Spinal cord (tissue), 10 donors: ENCODE results near the gene PRSS12. TPM values are rescaled to one million over a fixed set of nuclear protein-coding genes. Genes with fewer than 3 reads are reported as not detected.

ENCODE experiments used
- DNase-seq, 6 donors: peaks; one replicate each; pipeline versions ENCODE4 v3.0.0 to v3.0.0-alpha.2; 2013 to 2015; ENCODE audit warnings: low spot score in 6 of 6, low read depth in 4 of 6
- H3K27ac ChIP-seq: one replicate; pipeline ENCODE4 v1.5.1; 2013; ENCODE audit warnings: low read depth, low read length, control low read depth
- H3K27me3 ChIP-seq: one replicate; pipeline ENCODE4 v1.6.1; 2013; ENCODE audit warnings: low read length; ENCODE audit not compliant: control insufficient read depth, insufficient read depth
- H3K36me3 ChIP-seq: one replicate; pipeline ENCODE4 v1.6.1; 2013; ENCODE audit warnings: low read length; ENCODE audit not compliant: control insufficient read depth, insufficient read depth
- H3K4me1 ChIP-seq: one replicate; pipeline ENCODE4 v1.6.1; 2013; ENCODE audit warnings: low read length; ENCODE audit not compliant: control insufficient read depth, insufficient read depth
- H3K4me3 ChIP-seq: one replicate; pipeline ENCODE4 v1.5.1; 2013; ENCODE audit warnings: low read depth, low read length, control low read depth
- H3K9me3 ChIP-seq: one replicate; pipeline ENCODE4 v1.6.1; 2013; ENCODE audit warnings: low read length; ENCODE audit not compliant: control insufficient read depth, insufficient read depth
- WGBS: methylation state at CpG from one replicate; pipeline ENCODE4 v1.1.5; 2013; ENCODE audit warnings: missing lambda C conversion rate; ENCODE audit not compliant: insufficient coverage; 5-methylcytosine and 5-hydroxymethylcytosine counted together
- polyA plus RNA-seq, 2 donors: library from polyadenylated mRNA; unstranded; fragments of 120-200 nt; gene quantifications; one replicate each; pipeline ENCODE4 v1.2.1, GENCODE V29; 2013; ENCODE audit not compliant: insufficient read length in 2 of 2
- total RNA-seq, 2 donors: library from RNA; depleted of rRNA in 1 of 2; stranded (reverse); fragments of 120-200 nt in 1 of 2; fragments of >200 nt in 1 of 2; gene quantifications; one replicate each; pipeline versions ENCODE4 v1.2.3 to v1.2.4, GENCODE V29; 2013 to 2014
- donor health status: healthy.

The PRSS12 gene
- total and polyA plus RNA-seq, 4 donors: 12.3 to 26.7 (median 14.4) TPM

GRCh38 chr4:118346495-118346894 is 6.3 kb downstream of the PRSS12 start:
- no peaks in the 10 kb centered on the region for H3K4me1 ChIP-seq
- no peak for DNase-seq
- peaks cover under 1% of the 10 kb centered on the region for H3K27me3 ChIP-seq
- H3K36me3 ChIP-seq: no peaks in the 10 kb centered on the region
- H3K27ac ChIP-seq: no peak overlapping the region
- H3K4me3 ChIP-seq: no peak overlapping the region
- H3K9me3 ChIP-seq: no peaks in the 10 kb centered on the region
- WGBS: 91% methylated on average over 4 of the region's 4 CpGs

- H3K27ac ChIP-seq: no peak overlapping the region
- H3K4me1 ChIP-seq: no peaks in the 10 kb centered on the region
- no peaks in the 10 kb centered on the region for H3K36me3 ChIP-seq
- no peaks in the 10 kb centered on the region for H3K9me3 ChIP-seq
- no peaks in the 10 kb centered on the region for H3K27me3 ChIP-seq
- no CpG with 5 or more reads among the region's 1 CpG for WGBS
- DNase-seq: no peak
- H3K4me3 ChIP-seq: no peak overlapping the region
Measured at GRCh38 chr4:118345813-118346212, 7.0 kb downstream of the PRSS12 start.

GRCh38 chr4:118344801-118345200 is 8.0 kb downstream of the PRSS12 start:
- Histone ChIP-seq H3K9me3 (no peaks in the 10 kb centered on the region), H3K4me3 (no peak overlapping the region), H3K27ac (no peak overlapping the region), H3K4me1 (no peaks in the 10 kb centered on the region), H3K36me3 (no peaks in the 10 kb centered on the region), H3K27me3 (no peaks in the 10 kb centered on the region)
- peak in 1 of 6 donors; percentile 68 for DNase-seq

- Histone ChIP-seq H3K4me3 (no peak overlapping the region), H3K9me3 (no peaks in the 10 kb centered on the region), H3K36me3 (no peaks in the 10 kb centered on the region), H3K4me1 (no peaks in the 10 kb centered on the region), H3K27me3 (no peaks in the 10 kb centered on the region), H3K27ac (no peak overlapping the region)
- DNase-seq: no peak
- WGBS: no CpG with 5 or more reads among the region's 3 CpGs
Measured at GRCh38 chr4:118343501-118343900, 9.3 kb downstream of the PRSS12 start.

- DNase-seq: peak in 2 of 6 donors; percentile 51 to 62
- H3K9me3 ChIP-seq: no peaks in the 10 kb centered on the region
- no peak overlapping the region for H3K27ac ChIP-seq
- WGBS: no CpG with 5 or more reads among the region's 2 CpGs
- no peaks in the 10 kb centered on the region for H3K36me3 ChIP-seq
- no peaks in the 10 kb centered on the region for H3K4me1 ChIP-seq
- H3K27me3 ChIP-seq: no peaks in the 10 kb centered on the region
- H3K4me3 ChIP-seq: no peak overlapping the region
Measured at GRCh38 chr4:118340109-118340508, 12.7 kb downstream of the PRSS12 start.

- no peak overlapping the region for H3K4me3 ChIP-seq
- DNase-seq: no peak
- no peak overlapping the region for H3K27ac ChIP-seq
- H3K36me3 ChIP-seq: no peaks in the 10 kb centered on the region
- no CpG with 5 or more reads among the region's 1 CpG for WGBS
- H3K27me3 ChIP-seq: no peaks in the 10 kb centered on the region
- H3K9me3 ChIP-seq: no peaks in the 10 kb centered on the region
- no peaks in the 10 kb centered on the region for H3K4me1 ChIP-seq
Measured at GRCh38 chr4:118338981-118339765, 13.6 kb downstream of the PRSS12 start.

GRCh38 chr4:118338518-118338917 is 14.3 kb downstream of the PRSS12 start:
- Histone ChIP-seq H3K27me3 (no peaks in the 10 kb centered on the region), H3K27ac (no peak overlapping the region), H3K9me3 (no peaks in the 10 kb centered on the region), H3K4me1 (no peaks in the 10 kb centered on the region), H3K36me3 (no peaks in the 10 kb centered on the region), H3K4me3 (no peak overlapping the region)
- DNase-seq: no peak
- no CpG with 5 or more reads among the region's 1 CpG for WGBS

- Histone ChIP-seq H3K9me3 (no peaks in the 10 kb centered on the region), H3K4me1 (no peaks in the 10 kb centered on the region)
- WGBS: 43% methylated on average over 1 of the region's 4 CpGs
Measured at GRCh38 chr4:118337954-118338353, 14.8 kb downstream of the PRSS12 start.

GRCh38 chr4:118335774-118336173 is 17.0 kb downstream of the PRSS12 start:
- H3K27me3 ChIP-seq: no peaks in the 10 kb centered on the region
- H3K36me3 ChIP-seq: no peaks in the 10 kb centered on the region
- H3K4me1 ChIP-seq: no peaks in the 10 kb centered on the region
- H3K9me3 ChIP-seq: no peaks in the 10 kb centered on the region
- no peak overlapping the region for H3K27ac ChIP-seq
- DNase-seq: no peak
- H3K4me3 ChIP-seq: no peak overlapping the region
- 33% methylated on average over 1 of the region's 4 CpGs for WGBS

More at GRCh38 chr4:118337954-118338353, 14.8 kb downstream of the PRSS12 start:
- Histone ChIP-seq H3K36me3 (no peaks in the 10 kb centered on the region), H3K27me3 (no peaks in the 10 kb centered on the region), H3K4me3 (no peak overlapping the region), H3K27ac (no peak overlapping the region)
- no peak for DNase-seq

- Histone ChIP-seq H3K36me3 (no peaks in the 10 kb centered on the region), H3K4me3 (no peak overlapping the region), H3K9me3 (no peaks in the 10 kb centered on the region), H3K27ac (no peak overlapping the region), H3K27me3 (no peaks in the 10 kb centered on the region), H3K4me1 (no peaks in the 10 kb centered on the region)
- DNase-seq: no peak
- WGBS: 22% methylated on average over 2 of the region's 6 CpGs
Measured at GRCh38 chr4:118335324-118335723, 17.5 kb downstream of the PRSS12 start.
